ENCODE data around the gene GTF3C5.
"Not testable (repeated sequence)": the region's sequence is repeated elsewhere in the genome, so short reads cannot be mapped to it uniquely, and the experiment has no call there.

The GTF3C5 gene

DNA sequence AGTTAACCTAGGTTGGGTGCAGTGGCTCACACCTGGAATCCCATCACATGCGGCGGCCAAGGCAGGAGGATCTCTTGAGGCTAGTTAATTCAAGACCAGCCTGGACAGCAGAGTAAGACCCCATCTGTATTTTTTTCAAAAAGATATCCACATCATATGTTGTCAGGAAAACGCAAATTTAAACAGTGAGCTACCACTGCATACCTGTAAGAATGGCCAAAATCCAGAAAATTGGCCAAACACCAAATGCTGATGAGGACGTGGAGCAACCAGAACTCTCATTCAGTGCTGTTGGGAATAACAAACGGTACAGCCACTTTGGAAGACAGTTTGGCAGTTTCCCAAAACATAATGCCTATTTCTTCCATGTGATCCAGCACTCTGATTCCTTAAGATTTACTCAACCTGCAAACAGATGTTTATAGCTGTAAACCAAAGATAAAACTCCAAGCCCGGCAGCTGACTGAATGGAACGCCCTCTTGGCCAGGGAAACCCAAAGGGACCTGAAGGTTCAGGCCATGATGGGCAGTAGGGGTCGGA is 43.4 kb downstream of the GTF3C5 start:
- peak; percentile 81 for DNase-seq (ENCODE audit: low read depth)
- no peak overlapping the region for H3K4me3 ChIP-seq (ENCODE audit: low read length)
- TF ChIP-seq, protein P1, sequence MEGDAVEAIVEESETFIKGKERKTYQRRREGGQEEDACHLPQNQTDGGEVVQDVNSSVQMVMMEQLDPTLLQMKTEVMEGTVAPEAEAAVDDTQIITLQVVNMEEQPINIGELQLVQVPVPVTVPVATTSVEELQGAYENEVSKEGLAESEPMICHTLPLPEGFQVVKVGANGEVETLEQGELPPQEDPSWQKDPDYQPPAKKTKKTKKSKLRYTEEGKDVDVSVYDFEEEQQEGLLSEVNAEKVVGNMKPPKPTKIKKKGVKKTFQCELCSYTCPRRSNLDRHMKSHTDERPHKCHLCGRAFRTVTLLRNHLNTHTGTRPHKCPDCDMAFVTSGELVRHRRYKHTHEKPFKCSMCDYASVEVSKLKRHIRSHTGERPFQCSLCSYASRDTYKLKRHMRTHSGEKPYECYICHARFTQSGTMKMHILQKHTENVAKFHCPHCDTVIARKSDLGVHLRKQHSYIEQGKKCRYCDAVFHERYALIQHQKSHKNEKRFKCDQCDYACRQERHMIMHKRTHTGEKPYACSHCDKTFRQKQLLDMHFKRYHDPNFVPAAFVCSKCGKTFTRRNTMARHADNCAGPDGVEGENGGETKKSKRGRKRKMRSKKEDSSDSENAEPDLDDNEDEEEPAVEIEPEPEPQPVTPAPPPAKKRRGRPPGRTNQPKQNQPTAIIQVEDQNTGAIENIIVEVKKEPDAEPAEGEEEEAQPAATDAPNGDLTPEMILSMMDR (conservative IDR thresholded peaks at IDR 0.05; ENCODE audit: low read length) = no peak

GRCh38 chr9:133075925-133076630 is 45.3 kb downstream of the GTF3C5 start:
- TF ChIP-seq, protein P1 (conservative IDR thresholded peaks at IDR 0.05; ENCODE audit: low read length) = no peak
- H3K4me3 ChIP-seq (ENCODE audit: low read length) = no peak overlapping the region
- peak; percentile 92 for DNase-seq (ENCODE audit: low read depth)

DNA sequence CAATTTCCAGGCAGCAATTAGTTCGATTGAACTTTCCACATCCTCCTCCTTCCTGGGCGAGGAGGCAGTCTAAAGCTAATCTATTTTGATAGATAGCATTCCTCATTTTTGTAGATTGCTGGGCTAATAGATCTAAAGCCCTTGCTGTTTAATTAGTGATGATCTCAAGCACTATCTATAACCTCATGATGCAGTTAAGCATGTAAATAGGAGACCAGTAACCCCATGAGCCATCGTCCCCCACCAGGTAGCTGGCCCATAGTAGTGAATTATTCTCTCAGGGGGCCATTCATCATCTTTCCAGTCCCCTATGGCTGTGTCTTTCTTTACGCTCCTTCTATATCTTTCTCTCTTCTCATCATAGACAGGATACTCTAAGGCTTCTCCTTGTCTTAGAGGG is 45.9 kb downstream of the GTF3C5 start:
- TF ChIP-seq, protein P1 (conservative IDR thresholded peaks at IDR 0.05; ENCODE audit: low read length) = no peak
- no peak for DNase-seq (ENCODE audit: low read depth)
- H3K4me3 ChIP-seq (ENCODE audit: low read length) = no peak overlapping the region

GRCh38 chr9:133078486-133078885 is 47.7 kb downstream of the GTF3C5 start:
- H3K4me3 ChIP-seq (ENCODE audit: low read length) = no peak overlapping the region
- DNase-seq (ENCODE audit: low read depth) = no peak
- TF ChIP-seq, protein P1 (conservative IDR thresholded peaks at IDR 0.05; ENCODE audit: low read length) = no peak

- no peak for DNase-seq (ENCODE audit: low read depth)
- no peak overlapping the region for H3K4me3 ChIP-seq (ENCODE audit: low read length)
- TF ChIP-seq, protein P1 (conservative IDR thresholded peaks at IDR 0.05; ENCODE audit: low read length) = no peak
These were observed 49.4 kb downstream of the GTF3C5 start for GRCh38 chr9:133080161-133080560.

DNA sequence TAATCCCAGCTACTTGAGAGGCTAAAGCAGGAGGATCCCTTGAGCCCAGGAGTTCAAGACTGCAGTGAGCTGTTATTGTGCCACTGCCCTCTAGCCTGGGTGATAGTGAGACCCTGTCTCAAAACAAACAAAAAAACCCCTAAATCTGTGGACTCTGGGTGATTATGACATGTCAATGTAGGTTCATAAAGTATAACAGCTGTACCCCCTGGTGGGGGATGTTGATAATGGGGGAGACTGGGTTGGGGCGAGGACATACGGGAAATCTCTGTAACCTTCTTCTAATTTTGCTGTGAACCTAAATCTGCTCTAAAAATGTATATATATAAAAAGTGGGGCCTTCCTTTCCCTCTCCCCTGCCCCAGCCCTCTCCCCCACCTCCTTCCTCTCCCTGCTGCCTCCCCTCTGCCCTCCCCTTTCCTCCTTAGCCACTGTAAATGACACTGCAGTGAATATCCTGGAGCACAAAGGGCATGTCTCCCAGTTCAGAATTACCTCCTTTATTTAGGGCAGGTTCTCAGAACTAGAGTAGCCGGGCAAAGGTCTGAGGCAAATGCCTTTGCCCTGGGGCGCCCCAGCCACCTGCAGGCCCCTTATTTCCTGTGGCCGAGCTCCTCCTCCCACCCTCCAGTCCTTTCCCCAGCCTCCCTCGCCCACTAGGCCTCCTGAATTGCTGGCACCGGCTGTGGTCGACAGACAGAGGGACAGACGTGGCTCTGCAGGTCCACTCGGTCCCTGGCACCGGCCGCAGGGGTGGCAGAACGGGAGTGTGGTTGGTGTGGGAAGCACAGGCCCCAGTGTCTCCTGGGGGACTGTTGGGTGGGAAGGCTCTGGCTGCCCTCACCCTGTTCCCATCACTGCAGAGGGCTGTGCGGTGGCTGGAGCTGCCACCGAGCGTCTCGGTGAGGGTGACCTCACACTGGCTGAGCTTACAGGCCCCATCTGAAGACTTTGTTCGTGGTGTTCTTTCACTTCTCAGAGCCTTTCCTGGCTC is 50.3 kb downstream of the GTF3C5 start:
- DNase-seq (ENCODE audit: low read depth); H3K4me3 ChIP-seq (ENCODE audit: low read length): not testable (repeated sequence)

DNA sequence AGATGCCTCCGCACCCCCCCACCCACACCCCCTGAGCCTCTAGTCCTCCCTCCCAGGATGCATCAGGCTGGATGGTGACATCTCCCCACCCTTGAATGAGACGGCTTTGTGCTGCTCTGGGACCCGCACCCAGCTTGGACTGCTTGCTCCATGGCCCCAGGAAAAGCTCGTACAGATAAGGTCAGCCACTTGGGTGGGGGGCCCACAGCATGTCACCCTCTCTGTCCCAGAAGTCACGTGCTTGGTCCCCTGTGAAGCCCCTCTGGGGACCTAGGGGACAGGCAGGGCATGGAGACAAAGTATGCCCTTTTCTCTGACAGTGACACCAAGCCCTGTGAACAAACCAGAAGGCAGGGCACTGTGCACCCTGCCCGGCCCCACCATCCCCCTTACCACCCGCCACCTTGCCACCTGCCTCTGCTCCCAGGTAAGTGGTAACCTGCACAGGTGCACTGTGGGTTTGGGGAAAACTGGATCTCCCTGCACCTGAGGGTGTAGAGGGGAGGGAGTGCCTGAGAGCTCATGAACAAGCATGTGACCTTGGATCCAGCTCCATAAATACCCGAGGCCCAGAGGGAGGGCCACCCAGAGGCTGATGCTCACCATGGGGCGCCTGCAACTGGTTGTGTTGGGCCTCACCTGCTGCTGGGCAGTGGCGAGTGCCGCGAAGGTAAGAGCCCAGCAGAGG is 51.3 kb downstream of the GTF3C5 start:
- H3K4me3 ChIP-seq (ENCODE audit: low read length); DNase-seq (ENCODE audit: low read depth): not testable (repeated sequence)

GRCh38 chr9:133083688-133084087 is 52.9 kb downstream of the GTF3C5 start:
- not testable (repeated sequence) for H3K4me3 ChIP-seq (ENCODE audit: low read length)

GRCh38 chr9:133086212-133086860 is 55.5 kb downstream of the GTF3C5 start:
- not testable (repeated sequence) for H3K4me3 ChIP-seq (ENCODE audit: low read length); DNase-seq (ENCODE audit: low read depth)

More at GRCh38 chr9:133083688-133084087, 52.9 kb downstream of the GTF3C5 start:
- not testable (repeated sequence) for DNase-seq (ENCODE audit: low read depth)
